Esophagus muscularis mucosa (tissue), 3 donors: ENCODE measurements around the gene PRDX2.

ENCODE experiments used
- POLR2A ChIP-seq: fragments of 450-650 bp; IDR thresholded peaks from one replicate; pipeline ENCODE4 v1.6.1; 2017; ENCODE audit warnings: antibody characterized with exemption, moderate library complexity, mild to moderate bottlenecking, low read depth
- POLR2AphosphoS5 ChIP-seq, 2 donors: sonication (generic); formaldehyde crosslinking; IDR thresholded peaks; one replicate each; pipeline ENCODE4 v1.6.1; 2017; ENCODE audit warnings: antibody characterized with exemption in 2 of 2
- TF ChIP-seq, protein P1 (sequence below), 3 experiments: fragments of 200-600 bp in 2 of 3; fragments of 450-650 bp in 1 of 3; sonication (generic) in 2 of 3; IDR thresholded peaks; one replicate each; pipeline ENCODE4 v1.5.1; 2017 to 2019; ENCODE audit warnings: antibody characterized with exemption in 3 of 3, mild to moderate bottlenecking in 2 of 3, moderate library complexity in 1 of 3

DNA sequence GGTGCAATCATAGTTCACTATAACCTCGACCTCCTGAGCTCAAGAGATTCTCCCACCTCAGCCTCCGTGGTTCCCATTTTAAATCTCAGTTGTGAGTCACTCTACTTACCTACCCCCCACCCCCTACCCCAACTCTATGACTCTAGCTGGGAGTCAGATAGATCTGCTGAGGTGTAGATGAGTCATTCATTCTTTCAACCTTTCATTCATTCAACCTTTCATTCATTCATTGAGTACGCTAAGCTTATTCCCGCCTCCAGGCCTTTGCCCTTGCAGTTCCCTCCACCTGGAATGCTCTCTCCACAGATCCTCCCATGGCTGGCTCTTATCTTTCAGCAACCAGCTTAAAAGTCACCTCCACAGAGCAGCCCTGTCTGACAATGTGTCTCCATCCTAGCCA, 35.6 kb upstream of the PRDX2 start:
- TF ChIP-seq, protein P1, sequence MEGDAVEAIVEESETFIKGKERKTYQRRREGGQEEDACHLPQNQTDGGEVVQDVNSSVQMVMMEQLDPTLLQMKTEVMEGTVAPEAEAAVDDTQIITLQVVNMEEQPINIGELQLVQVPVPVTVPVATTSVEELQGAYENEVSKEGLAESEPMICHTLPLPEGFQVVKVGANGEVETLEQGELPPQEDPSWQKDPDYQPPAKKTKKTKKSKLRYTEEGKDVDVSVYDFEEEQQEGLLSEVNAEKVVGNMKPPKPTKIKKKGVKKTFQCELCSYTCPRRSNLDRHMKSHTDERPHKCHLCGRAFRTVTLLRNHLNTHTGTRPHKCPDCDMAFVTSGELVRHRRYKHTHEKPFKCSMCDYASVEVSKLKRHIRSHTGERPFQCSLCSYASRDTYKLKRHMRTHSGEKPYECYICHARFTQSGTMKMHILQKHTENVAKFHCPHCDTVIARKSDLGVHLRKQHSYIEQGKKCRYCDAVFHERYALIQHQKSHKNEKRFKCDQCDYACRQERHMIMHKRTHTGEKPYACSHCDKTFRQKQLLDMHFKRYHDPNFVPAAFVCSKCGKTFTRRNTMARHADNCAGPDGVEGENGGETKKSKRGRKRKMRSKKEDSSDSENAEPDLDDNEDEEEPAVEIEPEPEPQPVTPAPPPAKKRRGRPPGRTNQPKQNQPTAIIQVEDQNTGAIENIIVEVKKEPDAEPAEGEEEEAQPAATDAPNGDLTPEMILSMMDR (IDR thresholded peaks at IDR 0.05), result no peak
- TF ChIP-seq POLR2A (no peak), POLR2AphosphoS5 (IDR thresholded peaks at IDR 0.05) (no peak)
